K562 (cell line): Measurements from ENCODE around the gene PRPS2. TPM values are rescaled to one million over a fixed set of nuclear protein-coding genes. Genes with fewer than 3 reads are reported as not detected.
A peak's percentile ranks its signal among the peaks of the same experiment; 100 is the strongest.

Experiments used
- ARID1B ChIP-seq: fragments of 450-650 bp; IDR thresholded peaks from 2 replicates; pipeline ENCODE4 v1.6.1; 2016; ENCODE audit warnings: antibody characterized with exemption, mild to moderate bottlenecking, inconsistent platforms
- BCOR ChIP-seq: fragments of 450-650 bp; IDR thresholded peaks from 2 replicates; pipeline ENCODE4 v1.6.1; 2016
- CBFA2T2 ChIP-seq: fragments of 450-650 bp; conservative IDR thresholded peaks from 2 replicates; pipeline ENCODE4 v1.6.1; 2017; ENCODE audit warnings: mild to moderate bottlenecking
- EWSR1 ChIP-seq: fragments of 450-650 bp; IDR thresholded peaks from 2 replicates; pipeline ENCODE4 v1.6.1; 2018; ENCODE audit warnings: borderline replicate concordance, mild to moderate bottlenecking, low read depth, moderate library complexity; ENCODE audit not compliant: partially characterized antibody
- FOXK2 ChIP-seq, 2 experiments: fragments of 450-650 bp; IDR thresholded peaks in 1 of 2; conservative IDR thresholded peaks in 1 of 2; 2 replicates each; pipeline ENCODE4 v1.6.1; 2016; ENCODE audit warnings: low read depth in 2 of 2, mild to moderate bottlenecking in 1 of 2
- MTA2 ChIP-seq: fragments of 450-650 bp; IDR thresholded peaks from 2 replicates; pipeline ENCODE4 v1.6.1; 2016; ENCODE audit warnings: low read depth
- NFIX ChIP-seq: fragments of 250-450 bp; sonication (Bioruptor Pico); IDR thresholded peaks from 2 replicates; pipeline ENCODE4 v1.4.0; 2020; ENCODE audit warnings: low read depth, mild to moderate bottlenecking, moderate library complexity
- RNF2 ChIP-seq: sonication (generic); IDR thresholded peaks from 2 replicates; pipeline ENCODE4 v1.6.1; 2016
- SIRT6 ChIP-seq: IDR thresholded peaks from one replicate; pipeline ENCODE4 v1.6.1; 2012; ENCODE audit warnings: low read depth, mild to moderate bottlenecking, control low read depth, inconsistent platforms, low read length, moderate library complexity
- SREBF2 ChIP-seq: sonication (generic); formaldehyde crosslinking; IDR thresholded peaks from 2 replicates; pipeline ENCODE4 v1.4.0; 2020; ENCODE audit warnings: mild to moderate bottlenecking, missing genetic modification reagents
- TAL1 ChIP-seq: fragments of 450-650 bp; IDR thresholded peaks from 2 replicates; pipeline ENCODE4 v1.6.1; 2016; ENCODE audit warnings: mild to moderate bottlenecking
- TEAD4 ChIP-seq, 2 experiments: sonication (generic) in 1 of 2; formaldehyde crosslinking in 1 of 2; IDR thresholded peaks; 2 replicates each; pipeline versions ENCODE4 v1.6.1 to v1.8.0; 2012 to 2022; ENCODE audit warnings: borderline replicate concordance in 1 of 2, inconsistent platforms in 1 of 2, low read length in 1 of 2, mild to moderate bottlenecking in 1 of 2, missing genetic modification reagents in 1 of 2
- TRIM24 ChIP-seq, 2 experiments: fragments of 450-650 bp; IDR thresholded peaks; 2 replicates each; pipeline ENCODE4 v1.6.1; 2016
- YY1 ChIP-seq, 3 experiments: IDR thresholded peaks; 2 replicates each; pipeline ENCODE4 v1.6.1; 2011; ENCODE audit warnings: low read length in 2 of 3, mild to moderate bottlenecking in 2 of 3, moderate library complexity in 2 of 3, borderline replicate concordance in 1 of 3, control low read depth in 1 of 3, low read depth in 1 of 3; ENCODE audit not compliant: insufficient read depth in 3 of 3, insufficient replicate concordance in 2 of 3, control insufficient read depth in 1 of 3, insufficient read length in 1 of 3; ENCODE audit errors: extremely low read depth in 1 of 3
- polyA plus RNA-seq, 8 experiments: library from polyadenylated mRNA; depleted of rRNA in 4 of 8; stranded (reverse) in 5 of 8; unstranded in 3 of 8; fragments of >200 nt; fragmentation: Nextera tagmentation in 2 of 8; fragmentation: Illumina TruSeq in 1 of 8; extraction: Ambion mirVana in 2 of 8; extraction: Trizol in 1 of 8; gene quantifications; 2 replicates each; pipeline versions ENCODE4 v1.2.1 to v1.2.3, GENCODE V29; 2011 to 2014; ENCODE audit warnings: inconsistent platforms in 1 of 8, missing spikeins in 1 of 8
- total RNA-seq, 7 experiments: library from RNA; depleted of rRNA in 6 of 7; stranded (reverse); fragments of >200 nt in 6 of 7; fragmentation: Illumina TruSeq in 2 of 7; extraction: Trizol in 2 of 7; gene quantifications; 2 replicates each; pipeline versions ENCODE4 v1.2.1 to v1.2.3, GENCODE V29; 2011 to 2021; ENCODE audit warnings: low replicate concordance in 1 of 7

PRPS2 gene
- total and polyA plus RNA-seq, 9 of the 15 experiments (the other 6 are each of a cell fraction or from before 2014, with no cell fraction given), result 50.3 to 85.0 (median 62.1) TPM

DNA sequence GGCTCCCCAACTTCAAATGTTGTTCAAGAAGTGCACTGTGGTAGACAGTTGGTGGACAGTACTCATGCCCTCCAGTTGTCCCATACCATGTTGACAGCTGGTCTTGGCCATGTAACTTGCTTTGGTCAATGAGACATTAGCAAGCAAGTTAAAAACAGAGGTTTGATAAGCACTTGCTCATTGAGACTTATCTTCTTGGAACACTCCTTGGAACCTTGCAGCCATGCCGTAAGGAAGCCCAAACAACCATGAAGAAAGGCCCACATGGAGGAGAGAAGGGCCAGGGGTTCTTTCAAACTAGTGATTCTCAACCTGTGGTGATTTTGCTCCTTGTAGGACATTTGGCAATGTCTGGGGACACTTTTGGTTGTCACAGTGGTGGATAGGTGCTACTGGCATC is 2.6 kb upstream of the PRPS2 start (continued):
- TF ChIP-seq YY1 (IDR thresholded peaks at IDR 0.05; ENCODE audit: borderline replicate concordance in 1 of 3, control insufficient read depth in 1 of 3, extremely low read depth in 1 of 3, insufficient read depth in 3 of 3, insufficient read length in 1 of 3, insufficient replicate concordance in 2 of 3, low read depth in 1 of 3, low read length in 2 of 3) (peak in 2 of 3 experiments; percentile 12 to 80), SIRT6 (no peak), TAL1 (peak; percentile 62), NFIX (CRISPR knock-in tag) (no peak), TRIM24 (IDR thresholded peaks at IDR 0.05) (peak; percentile 46 to 76), MTA2 (peak; percentile 30; the same call in 1 of the 2 replicates), ARID1B (peak; percentile 43), BCOR (no peak), CBFA2T2 (peak; percentile 50; the same call in 1 of the 2 replicates), EWSR1 (no peak), FOXK2 (conservative IDR thresholded peaks at IDR 0.05 in 1 of 2, IDR thresholded peaks at IDR 0.05 in 1 of 2; ENCODE audit: low read depth in 2 of 2) (no peak), SREBF2 (CRISPR knock-in tag) (no peak), RNF2 (no peak), TEAD4 (IDR thresholded peaks at IDR 0.05; ENCODE audit: low read length) (peak; percentile 47; the same call in 1 of the 2 replicates), TEAD4 (CRISPR knock-in tag; IDR thresholded peaks at IDR 0.05; ENCODE audit: borderline replicate concordance) (no peak)
- TF ChIP-seq, all 486 proteins: peak for 11
